AG04449 (cell line): Measurements from ENCODE around the gene RNU7-1.

Experiments
- CTCF ChIA-PET: fragments of 350-600 bp; formaldehyde crosslinking; extraction: SDS; loops from one replicate; lab custom pipeline; 2021; ENCODE audit warnings: antibody characterized with exemption; lab: Yijun Ruan, JAX
- POLR2A ChIA-PET: fragments of 400-600, 350-600 bp; formaldehyde crosslinking; extraction: SDS; loops from one replicate; lab custom pipeline; 2020; ENCODE audit warnings: antibody characterized with exemption, inconsistent platforms; lab: Yijun Ruan, JAX
- DNase-seq: peaks from one replicate; pipeline ENCODE4 v3.0.0-alpha.2; 2010; ENCODE audit warnings: low read depth, low spot score
- H3K4me3 ChIP-seq: 2 replicates; pipeline ENCODE4 v1.5.1; 2011; ENCODE audit warnings: low read depth, mild to moderate bottlenecking, control low read depth, low read length
- TF ChIP-seq, protein P1 (sequence below): IDR thresholded peaks from one replicate; pipeline ENCODE4 v1.5.1; 2011; ENCODE audit warnings: mild to moderate bottlenecking, moderate library complexity, low read length, control low read depth, inconsistent platforms; ENCODE audit not compliant: insufficient read depth; ENCODE audit errors: missing control alignments

The RNU7-1 gene

DNA sequence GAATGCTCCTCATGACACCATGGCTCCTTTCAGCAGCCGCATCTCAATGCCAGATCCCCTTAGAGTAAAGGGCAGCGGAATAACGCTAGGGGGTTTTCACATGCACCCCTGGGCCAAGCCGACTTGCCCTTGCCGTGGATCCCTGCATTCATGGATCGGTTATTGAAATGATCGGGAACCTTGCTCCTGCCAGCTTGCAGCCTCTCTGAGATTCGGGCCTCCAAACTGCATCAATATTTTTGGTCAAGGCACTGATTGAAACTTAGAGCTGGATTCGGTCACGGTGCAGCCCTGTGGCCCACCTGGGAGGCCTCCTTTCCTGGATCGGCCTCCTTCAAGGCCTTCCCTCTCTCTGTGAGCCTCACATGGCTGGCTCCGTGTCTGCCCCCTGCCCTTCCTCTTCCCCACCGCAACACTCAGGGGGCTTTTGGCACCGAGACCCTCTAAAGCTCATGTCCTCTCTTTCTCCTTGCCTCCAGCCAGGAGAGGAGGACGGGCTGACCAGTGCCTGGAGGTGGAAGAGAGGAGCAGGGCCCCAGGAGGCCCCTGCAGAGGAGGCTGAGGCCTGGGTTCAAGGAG is 9.3 kb downstream of the RNU7-1 start:
- ChIA-PET POLR2A (no interaction called here), CTCF (interaction anchor here (0.6 to 11.4 kb wide), 6 partner anchors 7 to 160 kb away, joined by 3 to 226 read pairs (median 4); partner anchors contain the start of genes C12orf57, C1R and RNU7-1)
- no peak for DNase-seq
- no peak overlapping the region for H3K4me3 ChIP-seq
- TF ChIP-seq, protein P1, sequence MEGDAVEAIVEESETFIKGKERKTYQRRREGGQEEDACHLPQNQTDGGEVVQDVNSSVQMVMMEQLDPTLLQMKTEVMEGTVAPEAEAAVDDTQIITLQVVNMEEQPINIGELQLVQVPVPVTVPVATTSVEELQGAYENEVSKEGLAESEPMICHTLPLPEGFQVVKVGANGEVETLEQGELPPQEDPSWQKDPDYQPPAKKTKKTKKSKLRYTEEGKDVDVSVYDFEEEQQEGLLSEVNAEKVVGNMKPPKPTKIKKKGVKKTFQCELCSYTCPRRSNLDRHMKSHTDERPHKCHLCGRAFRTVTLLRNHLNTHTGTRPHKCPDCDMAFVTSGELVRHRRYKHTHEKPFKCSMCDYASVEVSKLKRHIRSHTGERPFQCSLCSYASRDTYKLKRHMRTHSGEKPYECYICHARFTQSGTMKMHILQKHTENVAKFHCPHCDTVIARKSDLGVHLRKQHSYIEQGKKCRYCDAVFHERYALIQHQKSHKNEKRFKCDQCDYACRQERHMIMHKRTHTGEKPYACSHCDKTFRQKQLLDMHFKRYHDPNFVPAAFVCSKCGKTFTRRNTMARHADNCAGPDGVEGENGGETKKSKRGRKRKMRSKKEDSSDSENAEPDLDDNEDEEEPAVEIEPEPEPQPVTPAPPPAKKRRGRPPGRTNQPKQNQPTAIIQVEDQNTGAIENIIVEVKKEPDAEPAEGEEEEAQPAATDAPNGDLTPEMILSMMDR, result no peak

DNA sequence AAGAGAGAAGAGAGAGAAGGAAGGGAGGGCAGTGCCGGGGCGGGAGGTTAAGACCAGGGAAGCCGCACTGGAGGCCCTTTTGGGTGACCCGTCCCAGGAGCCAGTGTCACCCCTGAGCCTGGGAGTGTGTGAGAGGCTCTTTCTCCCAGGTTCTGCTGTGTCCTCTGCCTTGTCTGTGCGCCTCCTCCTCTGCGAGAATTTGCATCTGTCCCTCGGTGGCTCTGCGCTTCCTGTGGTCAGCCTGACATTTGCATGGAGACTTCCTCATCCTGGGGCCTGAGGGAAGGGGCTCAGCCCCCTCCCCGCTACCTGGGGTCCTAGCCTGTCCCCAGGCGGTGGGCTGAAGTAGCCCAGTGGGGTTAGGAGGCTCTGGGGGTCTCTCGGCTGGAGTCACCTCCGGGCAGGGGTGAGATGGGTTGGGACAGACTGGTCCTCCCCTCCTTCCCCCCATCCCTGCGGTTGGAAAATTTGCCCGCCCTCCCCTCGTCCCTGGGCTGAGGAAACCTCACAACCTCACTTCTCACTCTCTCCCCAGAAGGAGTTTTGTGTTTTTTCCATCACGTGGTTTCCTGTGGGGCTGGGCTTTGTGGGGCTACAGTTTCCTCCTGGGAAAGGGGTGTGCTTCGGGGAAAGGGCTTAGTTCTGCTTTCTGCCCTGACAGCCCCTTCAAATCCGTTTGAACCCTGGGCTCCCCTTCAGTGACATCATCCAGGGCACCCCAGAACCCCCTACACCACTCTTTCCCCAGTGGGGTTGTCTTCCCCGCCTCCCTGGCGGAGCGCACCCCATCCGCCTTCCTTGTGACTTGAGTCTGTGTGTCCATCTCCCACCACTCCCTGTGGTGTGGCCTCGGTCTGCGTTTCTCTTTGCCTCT is 10.1 kb downstream of the RNU7-1 start:
- POLR2A ChIA-PET, result no interaction called here
- CTCF ChIA-PET, result interaction anchor here (0.8 to 13.5 kb wide), 7 partner anchors 6 to 155 kb away, joined by 3 to 226 read pairs (median 6); partner anchors contain the start of genes C12orf57, C1R, C1RL and PTPN6
- TF ChIP-seq, protein P1, result no peak
- no peak overlapping the region for H3K4me3 ChIP-seq
- DNase-seq, result no peak

DNA sequence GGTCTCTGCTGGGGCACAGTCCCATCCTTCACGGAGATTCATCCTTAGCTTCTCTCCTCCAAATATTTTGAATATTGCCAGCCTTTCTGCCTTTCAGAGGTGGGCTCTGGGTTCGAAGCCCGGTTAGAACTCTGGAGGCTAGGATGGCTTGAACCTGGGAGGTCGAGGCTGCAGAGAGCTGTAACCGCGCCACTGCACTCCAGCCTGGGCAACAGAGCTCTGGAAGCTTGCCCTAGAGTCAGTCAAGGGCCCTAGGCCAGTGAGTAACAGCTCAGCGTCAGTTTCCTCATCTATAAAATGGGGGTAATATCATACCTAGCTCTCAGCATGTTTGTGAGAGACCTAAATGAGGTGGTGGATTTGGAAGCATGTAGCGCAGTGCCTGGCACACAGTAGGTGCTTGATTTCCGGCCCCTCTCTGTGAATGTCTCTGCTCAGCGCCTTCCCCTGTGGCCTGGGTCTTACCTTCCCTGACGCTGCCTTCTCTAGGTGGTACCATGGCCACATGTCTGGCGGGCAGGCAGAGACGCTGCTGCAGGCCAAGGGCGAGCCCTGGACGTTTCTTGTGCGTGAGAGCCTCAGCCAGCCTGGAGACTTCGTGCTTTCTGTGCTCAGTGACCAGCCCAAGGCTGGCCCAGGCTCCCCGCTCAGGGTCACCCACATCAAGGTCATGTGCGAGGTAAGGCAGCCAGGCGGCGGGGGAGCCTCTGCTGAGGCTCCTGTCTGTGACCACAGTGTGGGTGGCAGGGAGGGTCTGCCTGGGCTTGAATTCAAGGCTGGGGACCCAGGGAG is 10.9 kb downstream of the RNU7-1 start:
- CTCF ChIA-PET, result interaction anchor here (0.8 to 13.5 kb wide), 5 partner anchors 7 to 155 kb away, joined by 3 to 226 read pairs (median 5); partner anchors contain the start of genes C12orf57, C1RL, PTPN6 and RNU7-1
- POLR2A ChIA-PET, result no interaction called here
- H3K4me3 ChIP-seq, result no peak overlapping the region
- TF ChIP-seq, protein P1, result no peak
- DNase-seq, result no peak

DNA sequence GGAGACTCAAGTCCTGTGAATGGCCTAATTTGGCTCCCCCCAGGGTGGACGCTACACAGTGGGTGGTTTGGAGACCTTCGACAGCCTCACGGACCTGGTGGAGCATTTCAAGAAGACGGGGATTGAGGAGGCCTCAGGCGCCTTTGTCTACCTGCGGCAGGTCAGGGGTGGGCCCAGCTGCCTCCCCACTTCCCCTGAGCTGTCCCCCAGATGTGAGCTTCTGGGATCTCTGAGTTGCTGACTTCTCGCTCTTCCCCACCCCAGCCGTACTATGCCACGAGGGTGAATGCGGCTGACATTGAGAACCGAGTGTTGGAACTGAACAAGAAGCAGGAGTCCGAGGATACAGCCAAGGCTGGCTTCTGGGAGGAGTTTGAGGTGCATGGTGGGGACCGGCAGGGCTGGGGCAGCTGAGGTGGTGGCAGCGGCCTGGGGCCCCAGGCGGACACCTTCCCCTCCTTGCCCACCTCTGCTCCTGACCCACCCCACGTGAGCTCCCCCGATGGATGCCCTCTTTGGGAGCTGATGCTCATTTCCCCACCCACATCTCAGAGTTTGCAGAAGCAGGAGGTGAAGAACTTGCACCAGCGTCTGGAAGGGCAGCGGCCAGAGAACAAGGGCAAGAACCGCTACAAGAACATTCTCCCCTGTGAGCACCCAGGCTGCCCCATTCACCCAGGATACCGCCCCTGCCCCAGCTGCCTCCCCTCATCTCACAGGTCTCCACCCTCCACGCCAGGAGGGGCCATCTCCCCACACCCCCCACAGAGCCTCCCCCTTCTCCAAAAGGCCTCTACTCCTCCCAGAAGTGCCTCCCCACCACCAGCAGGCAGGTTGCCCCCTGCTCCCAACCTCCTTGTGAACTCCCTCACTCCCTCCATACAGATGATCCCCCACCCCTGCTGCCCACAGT is 11.7 kb downstream of the RNU7-1 start:
- CTCF ChIA-PET, result interaction anchor here (0.7 to 13.5 kb wide), 6 partner anchors 8 to 31 kb away, joined by 3 to 226 read pairs (median 6); partner anchors contain the start of genes C12orf57, PTPN6 and RNU7-1
- POLR2A ChIA-PET, result interaction anchor here (0.9 kb wide), 1 partner anchor 11 kb away, joined by 7 read pairs; the partner anchor contains the start of genes C12orf57 and RNU7-1
- no peak for DNase-seq
- TF ChIP-seq, protein P1, result no peak
- no peak overlapping the region for H3K4me3 ChIP-seq

DNA sequence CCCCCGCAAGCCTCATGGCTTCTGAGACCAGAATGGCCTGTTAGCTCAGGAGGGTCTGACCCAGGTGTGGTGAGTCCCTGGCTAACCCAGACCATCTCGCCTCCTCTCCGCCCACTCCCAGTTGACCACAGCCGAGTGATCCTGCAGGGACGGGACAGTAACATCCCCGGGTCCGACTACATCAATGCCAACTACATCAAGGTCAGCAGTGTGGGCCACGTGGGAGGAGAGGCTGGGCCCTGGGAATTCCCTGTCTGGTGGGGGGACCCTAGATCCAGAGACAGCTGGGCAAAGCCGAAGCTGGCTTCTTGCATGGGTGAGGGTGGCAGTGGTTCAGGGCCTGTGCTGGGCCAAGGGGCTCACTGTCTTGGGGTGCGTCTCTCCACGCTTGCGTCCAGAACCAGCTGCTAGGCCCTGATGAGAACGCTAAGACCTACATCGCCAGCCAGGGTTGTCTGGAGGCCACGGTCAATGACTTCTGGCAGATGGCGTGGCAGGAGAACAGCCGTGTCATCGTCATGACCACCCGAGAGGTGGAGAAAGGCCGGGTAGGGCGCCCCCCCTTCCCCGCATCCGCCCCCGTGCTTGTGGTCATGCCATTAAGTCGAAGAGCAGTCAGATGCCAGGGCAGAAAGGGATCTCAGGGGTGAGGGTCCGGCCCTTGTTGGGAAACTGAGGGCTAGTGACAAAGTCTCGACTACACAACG is 12.6 kb downstream of the RNU7-1 start:
- ChIA-PET CTCF (interaction anchor here (0.7 to 13.5 kb wide), 7 partner anchors 8 to 156 kb away, joined by 3 to 226 read pairs (median 6); partner anchors contain the start of genes C12orf57, PTPN6 and RNU7-1), POLR2A (interaction anchor here (0.9 kb wide), 1 partner anchor 12 kb away, joined by 7 read pairs; the partner anchor contains the start of genes C12orf57 and RNU7-1)
- H3K4me3 ChIP-seq, result no peak overlapping the region
- TF ChIP-seq, protein P1, result no peak
- DNase-seq, result no peak
